Measurements from ENCODE around the gene C1GALT1C1L.
A peak's percentile ranks its signal among the peaks of the same experiment; 100 is the strongest.
"Not testable (repeated sequence)": the region's sequence is repeated elsewhere in the genome, so short reads cannot be mapped to it uniquely, and the experiment has no call there.

The C1GALT1C1L gene

GRCh38 chr2:43648994-43649701 lies 27.1 kb downstream of the C1GALT1C1L start:
- DNase-seq: no peak

DNA sequence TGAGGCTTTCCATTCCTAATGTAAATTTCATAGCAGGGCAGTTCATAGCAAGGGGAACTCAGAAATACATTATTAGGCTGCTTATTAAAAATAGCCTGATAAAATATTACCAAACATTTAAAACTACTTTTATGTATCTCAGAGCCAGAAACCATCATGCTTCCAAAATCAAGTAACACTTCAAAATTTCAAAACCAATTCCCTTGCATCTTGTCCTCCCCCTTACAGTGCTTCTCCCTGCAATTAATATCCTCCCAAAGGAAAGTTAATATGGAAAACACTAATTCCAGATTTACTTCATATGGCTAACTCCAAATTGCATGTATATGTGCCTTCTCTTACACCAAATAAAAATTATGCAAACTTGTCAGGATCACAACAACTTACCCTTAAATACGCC lies 32.5 kb downstream of the C1GALT1C1L start:
- no peak for DNase-seq

DNA sequence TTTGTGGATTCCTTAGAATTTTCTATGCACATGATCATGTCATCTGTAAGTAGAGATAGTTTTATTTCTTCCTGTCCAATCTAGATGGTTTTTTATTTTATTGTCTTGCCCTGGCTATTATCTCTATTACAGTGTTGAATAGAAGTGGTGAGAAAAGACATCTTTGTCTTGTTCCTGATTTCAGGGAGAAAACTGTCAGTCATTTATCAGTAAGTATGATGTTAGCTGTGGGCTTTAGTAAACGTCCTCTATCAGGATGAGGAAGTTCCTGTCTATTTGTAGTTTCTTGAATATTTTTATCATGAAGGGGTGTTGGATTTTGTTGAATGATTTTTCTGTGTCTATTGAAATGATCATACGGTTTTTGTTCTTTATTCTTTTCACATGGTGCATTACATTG lies 33.9 kb downstream of the C1GALT1C1L start:
- no peak for DNase-seq

- peak; percentile 94 for DNase-seq
Measured at GRCh38 chr2:43637030-43637803, 39.0 kb downstream of the C1GALT1C1L start, which contains the start of gene PLEKHH2. PLEKHH2 (plus strand) TSS chr2:43637260; CDS start chr2:43644674, 7,414 bp downstream.

GRCh38 chr2:43636621-43637020 lies 39.6 kb downstream of the C1GALT1C1L start:
- DNase-seq: no peak

GRCh38 chr2:43636153-43636552 lies 40.1 kb downstream of the C1GALT1C1L start:
- not testable (repeated sequence) for DNase-seq

DNA sequence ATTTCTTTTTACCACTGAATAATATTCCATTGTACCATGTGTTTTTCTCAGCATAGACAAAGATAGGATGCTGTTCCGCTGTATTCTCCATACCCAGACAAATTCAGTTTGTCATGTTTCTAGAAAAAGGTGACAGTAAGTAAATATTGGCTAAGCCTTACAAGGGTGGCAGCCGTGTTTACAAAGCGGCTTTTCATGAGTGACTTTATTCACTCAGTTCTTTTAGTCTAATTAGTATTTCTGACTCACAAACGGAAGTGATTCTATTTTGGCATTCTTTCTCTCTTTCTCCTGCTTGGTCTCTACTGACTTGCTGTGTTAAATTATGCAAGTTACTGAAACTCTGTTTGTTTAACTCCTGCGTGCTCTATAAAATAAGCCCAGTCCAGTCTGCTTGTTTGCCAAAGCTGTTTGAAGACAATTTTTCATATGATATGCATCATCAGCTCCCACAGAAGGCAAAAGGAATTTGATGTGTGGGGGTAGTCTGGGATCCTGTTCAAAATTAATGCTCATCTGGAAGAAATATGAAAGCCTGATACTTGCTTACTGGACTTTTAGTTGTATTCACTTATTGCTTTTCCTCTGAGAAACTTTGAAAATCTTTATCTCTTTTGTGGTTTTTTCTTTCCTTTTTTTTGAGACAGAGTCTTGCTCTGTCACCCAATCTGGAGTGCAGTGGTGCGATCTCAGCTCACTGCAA lies 41.5 kb downstream of the C1GALT1C1L start:
- DNase-seq: no peak

- no peak for DNase-seq
Measured at GRCh38 chr2:43631618-43632317, 44.5 kb downstream of the C1GALT1C1L start.

Data from left hindlimb (tissue), 1 donor.